Kidney (tissue), 14 donors: ENCODE measurements around the gene COLEC12. TPM values are rescaled to one million over a fixed set of nuclear protein-coding genes. Genes with fewer than 3 reads are reported as not detected.

Source experiments
- DNase-seq, 5 donors: peaks; one replicate each; pipeline ENCODE4 v3.0.0-alpha.2; 2013 to 2020
- FAIRE-seq: peaks from 2 replicates; lab custom pipeline; 2012; peaks lifted over from hg19 to GRCh38; lab: Jason Lieb, UNC
- H3K27ac ChIP-seq, 2 donors: one replicate each; pipeline ENCODE4 v1.7.0; 2013; ENCODE audit warnings: low read depth in 2 of 2, low read length in 2 of 2, inconsistent platforms in 1 of 2
- H3K27me3 ChIP-seq: one replicate; pipeline ENCODE4 v1.7.1; 2013; ENCODE audit warnings: low read length, inconsistent platforms; ENCODE audit not compliant: control insufficient read depth, insufficient read depth
- H3K36me3 ChIP-seq, 3 donors: one replicate each; pipeline versions ENCODE4 v1.7.0 to v1.7.1; 2013; ENCODE audit warnings: low read length in 3 of 3, control low read depth in 1 of 3, inconsistent platforms in 1 of 3; ENCODE audit not compliant: insufficient read depth in 3 of 3, control insufficient read depth in 2 of 3
- H3K4me1 ChIP-seq, 3 donors: one replicate each; pipeline versions ENCODE4 v1.7.0 to v1.7.1; 2013; ENCODE audit warnings: low read length in 3 of 3, inconsistent platforms in 1 of 3, low read depth in 1 of 3; ENCODE audit not compliant: control insufficient read depth in 2 of 3, insufficient read depth in 2 of 3
- H3K4me3 ChIP-seq, 3 donors: one replicate each; pipeline versions ENCODE4 v1.7.0 to v1.8.1; 2013; ENCODE audit warnings: low read length in 3 of 3, control low read depth in 1 of 3, inconsistent platforms in 1 of 3
- H3K9ac ChIP-seq, 3 donors: one replicate each; pipeline versions ENCODE4 v1.7.0 to v1.7.1; 2013; ENCODE audit warnings: low read length in 3 of 3, control low read depth in 1 of 3, inconsistent platforms in 1 of 3
- H3K9me3 ChIP-seq, 3 donors: one replicate each; pipeline versions ENCODE4 v1.7.0 to v1.7.1; 2013; ENCODE audit warnings: low read length in 3 of 3, control low read depth in 1 of 3, inconsistent platforms in 1 of 3; ENCODE audit not compliant: control insufficient read depth in 2 of 3, insufficient read depth in 1 of 3
- intact Hi-C: fragments of 100-400 bp; cut with DNase I; formaldehyde crosslinking; loops from one replicate; pipeline ENCODE4 v1.11.1; 2022
- polyA plus RNA-seq: library from polyadenylated mRNA; stranded (reverse); fragments of 350-450 nt; fragmentation: Illumina TruSeq; extraction: RNeasy Lipid Tissue Mini Kit (QIAGEN cat#74804); gene quantifications from one replicate; pipeline ENCODE4 v1.2.3, GENCODE V29; 2014; ENCODE audit warnings: low read depth, low replicate concordance; ENCODE audit not compliant: insufficient read depth
- total RNA-seq: library from RNA; stranded (reverse); fragmentation: NEBNext Ultra II Directional; extraction: Animal tissue kit (Norgen Biotek cat#: 25700); gene quantifications from one replicate; pipeline ENCODE4 v1.2.1, GENCODE V29; 2021
- TF ChIP-seq, protein P1 (sequence below): IDR thresholded peaks from 3 replicates; pipeline ENCODE4 v1.5.1; 2012; ENCODE audit warnings: mild to moderate bottlenecking, moderate library complexity, borderline replicate concordance; ENCODE audit not compliant: insufficient read depth; ENCODE audit errors: extremely low read depth
- donor health status: control.
- donor health status: control.
- donor health status: control.
- donor health status: control.
- donor health status: control.
- donor health status: DM: yes; HTN: yes; CAD: no.
- donor health status: Normal renal cell carcinoma (clear cell type).

COLEC12 gene
- total and polyA plus RNA-seq, 2 donors from 2014 or later, result 1.3 to 7.4 TPM

DNA sequence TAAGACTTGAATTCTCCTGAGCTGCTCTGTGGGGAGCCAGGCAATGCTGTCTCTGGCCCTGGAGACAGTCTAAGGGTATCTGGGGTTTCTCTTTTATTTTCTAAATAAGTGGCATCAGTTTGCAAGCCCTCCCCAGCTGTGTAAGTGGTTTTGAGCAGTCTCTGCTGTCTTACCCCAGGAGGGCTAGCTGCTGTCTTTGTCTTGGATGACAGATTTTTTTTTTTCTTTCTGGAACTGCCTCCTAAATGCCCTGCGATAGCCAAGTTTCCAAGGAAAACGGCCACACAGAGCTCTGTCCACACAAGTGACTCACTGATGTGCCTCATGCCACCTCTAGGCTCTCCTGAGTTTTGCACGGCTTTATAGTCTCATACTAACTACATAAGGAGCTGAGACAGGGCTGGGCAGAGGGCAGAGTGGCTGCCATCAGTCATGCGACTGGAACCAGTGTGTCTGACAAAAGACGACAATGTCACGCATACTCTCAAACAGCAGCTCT, 195.4 kb downstream of the COLEC12 start:
- H3K27me3 ChIP-seq, result no peaks in the 10 kb centered on the region
- no peaks in the 10 kb centered on the region for H3K36me3 ChIP-seq
- no peak overlapping the region for H3K27ac ChIP-seq
- TF ChIP-seq, protein P1, sequence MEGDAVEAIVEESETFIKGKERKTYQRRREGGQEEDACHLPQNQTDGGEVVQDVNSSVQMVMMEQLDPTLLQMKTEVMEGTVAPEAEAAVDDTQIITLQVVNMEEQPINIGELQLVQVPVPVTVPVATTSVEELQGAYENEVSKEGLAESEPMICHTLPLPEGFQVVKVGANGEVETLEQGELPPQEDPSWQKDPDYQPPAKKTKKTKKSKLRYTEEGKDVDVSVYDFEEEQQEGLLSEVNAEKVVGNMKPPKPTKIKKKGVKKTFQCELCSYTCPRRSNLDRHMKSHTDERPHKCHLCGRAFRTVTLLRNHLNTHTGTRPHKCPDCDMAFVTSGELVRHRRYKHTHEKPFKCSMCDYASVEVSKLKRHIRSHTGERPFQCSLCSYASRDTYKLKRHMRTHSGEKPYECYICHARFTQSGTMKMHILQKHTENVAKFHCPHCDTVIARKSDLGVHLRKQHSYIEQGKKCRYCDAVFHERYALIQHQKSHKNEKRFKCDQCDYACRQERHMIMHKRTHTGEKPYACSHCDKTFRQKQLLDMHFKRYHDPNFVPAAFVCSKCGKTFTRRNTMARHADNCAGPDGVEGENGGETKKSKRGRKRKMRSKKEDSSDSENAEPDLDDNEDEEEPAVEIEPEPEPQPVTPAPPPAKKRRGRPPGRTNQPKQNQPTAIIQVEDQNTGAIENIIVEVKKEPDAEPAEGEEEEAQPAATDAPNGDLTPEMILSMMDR, result no peak
- no peak overlapping the region for H3K9ac ChIP-seq
- intact Hi-C loops, result no loop called here
- no peaks in the 10 kb centered on the region for H3K9me3 ChIP-seq
- no peak overlapping the region for H3K4me3 ChIP-seq
- DNase-seq (no peak), FAIRE-seq (no peak)
- no peaks in the 10 kb centered on the region for H3K4me1 ChIP-seq

DNA sequence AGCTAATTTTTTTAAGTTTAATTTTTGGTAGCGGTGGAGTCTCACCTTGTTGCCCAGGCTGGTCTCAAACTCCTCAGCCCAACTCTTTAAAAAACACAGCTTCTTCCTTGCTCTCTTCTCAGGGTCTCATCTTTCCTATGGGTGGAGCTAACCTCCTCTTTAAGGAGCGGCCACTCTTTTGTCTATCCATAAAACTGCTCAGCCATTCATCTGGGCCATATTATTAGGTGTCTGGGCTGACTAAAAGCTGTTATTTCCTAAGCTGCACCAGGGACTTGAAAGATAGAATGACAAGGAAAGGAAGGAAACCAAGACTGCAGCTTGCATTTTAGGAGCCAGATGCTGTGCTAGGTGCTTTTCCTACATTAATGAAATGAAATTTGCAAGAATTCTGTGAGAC, 196.9 kb downstream of the COLEC12 start:
- Histone ChIP-seq H3K27me3 (no peaks in the 10 kb centered on the region), H3K27ac (no peak overlapping the region), H3K4me1 (no peaks in the 10 kb centered on the region), H3K9ac (no peak overlapping the region), H3K9me3 (no peaks in the 10 kb centered on the region), H3K4me3 (no peak overlapping the region), H3K36me3 (no peaks in the 10 kb centered on the region)
- FAIRE-seq, result no peak
- DNase-seq, result peak in 3 of 5 donors; percentile 16 to 60 (median 51)
- TF ChIP-seq, protein P1, result no peak
- intact Hi-C loops, result no loop called here

DNA sequence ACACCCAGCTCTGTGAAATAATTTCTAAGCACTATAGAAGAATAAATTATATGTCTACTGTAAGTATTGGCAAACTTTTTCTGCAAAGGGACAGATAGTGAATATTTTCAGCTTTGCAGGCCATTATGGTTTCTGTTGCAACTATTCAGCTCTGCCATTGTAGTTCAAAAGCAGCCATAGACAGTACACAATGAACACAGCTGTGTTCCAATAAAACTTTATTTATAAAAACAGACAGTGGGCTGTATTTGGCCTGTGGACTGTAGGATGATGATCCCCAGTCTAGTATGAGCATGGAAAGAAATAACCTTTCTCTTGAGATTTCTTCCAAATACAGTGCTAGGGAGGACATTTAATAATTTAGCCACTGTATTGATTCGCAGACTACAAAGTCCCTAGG, 197.5 kb downstream of the COLEC12 start:
- Histone ChIP-seq H3K9me3 (no peaks in the 10 kb centered on the region), H3K4me3 (no peak overlapping the region), H3K9ac (no peak overlapping the region), H3K27me3 (no peaks in the 10 kb centered on the region), H3K36me3 (no peaks in the 10 kb centered on the region), H3K4me1 (no peaks in the 10 kb centered on the region), H3K27ac (no peak overlapping the region)
- TF ChIP-seq, protein P1, result no peak
- FAIRE-seq, result no peak
- no peak for DNase-seq
- intact Hi-C loops, result no loop called here

DNA sequence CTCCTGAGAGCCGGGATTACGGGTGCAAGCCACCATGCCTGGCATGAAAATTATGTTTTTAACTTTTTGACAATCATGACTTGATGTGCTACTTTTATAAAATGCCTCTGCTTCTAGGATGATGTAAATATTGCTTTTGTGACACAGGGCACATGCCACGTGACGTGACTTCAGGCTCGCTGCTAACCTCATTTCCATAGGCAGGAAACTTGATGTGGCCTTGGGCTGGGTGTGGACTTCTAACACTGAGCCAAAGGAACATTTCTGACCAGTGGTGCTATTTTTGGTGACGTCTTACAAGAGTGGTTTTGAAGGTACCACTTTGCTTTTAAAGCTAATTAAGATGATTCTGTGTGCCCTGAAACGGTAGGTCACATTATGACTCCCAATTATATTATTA, 198.4 kb downstream of the COLEC12 start:
- FAIRE-seq, result no peak
- H3K4me3 ChIP-seq, result no peak overlapping the region
- no peaks in the 10 kb centered on the region for H3K9me3 ChIP-seq
- intact Hi-C loops, result no loop called here
- no peak overlapping the region for H3K27ac ChIP-seq
- H3K27me3 ChIP-seq, result no peaks in the 10 kb centered on the region
- DNase-seq, result no peak
- TF ChIP-seq, protein P1, result no peak
- no peak overlapping the region for H3K9ac ChIP-seq
- no peaks in the 10 kb centered on the region for H3K36me3 ChIP-seq
- H3K4me1 ChIP-seq, result no peaks in the 10 kb centered on the region
